NB4 (cell line): ENCODE data around the gene ZNF541.
A peak's percentile ranks its signal among the peaks of the same experiment; 100 is the strongest.

ENCODE experiments used
- MYC ChIP-seq: IDR thresholded peaks from 2 replicates; pipeline ENCODE4 v1.6.1; 2011; ENCODE audit warnings: low read depth, low read length
- TF ChIP-seq, protein P1 (sequence below): IDR thresholded peaks from one replicate; pipeline ENCODE4 v1.5.1; 2012; ENCODE audit warnings: low read depth, low read length

DNA sequence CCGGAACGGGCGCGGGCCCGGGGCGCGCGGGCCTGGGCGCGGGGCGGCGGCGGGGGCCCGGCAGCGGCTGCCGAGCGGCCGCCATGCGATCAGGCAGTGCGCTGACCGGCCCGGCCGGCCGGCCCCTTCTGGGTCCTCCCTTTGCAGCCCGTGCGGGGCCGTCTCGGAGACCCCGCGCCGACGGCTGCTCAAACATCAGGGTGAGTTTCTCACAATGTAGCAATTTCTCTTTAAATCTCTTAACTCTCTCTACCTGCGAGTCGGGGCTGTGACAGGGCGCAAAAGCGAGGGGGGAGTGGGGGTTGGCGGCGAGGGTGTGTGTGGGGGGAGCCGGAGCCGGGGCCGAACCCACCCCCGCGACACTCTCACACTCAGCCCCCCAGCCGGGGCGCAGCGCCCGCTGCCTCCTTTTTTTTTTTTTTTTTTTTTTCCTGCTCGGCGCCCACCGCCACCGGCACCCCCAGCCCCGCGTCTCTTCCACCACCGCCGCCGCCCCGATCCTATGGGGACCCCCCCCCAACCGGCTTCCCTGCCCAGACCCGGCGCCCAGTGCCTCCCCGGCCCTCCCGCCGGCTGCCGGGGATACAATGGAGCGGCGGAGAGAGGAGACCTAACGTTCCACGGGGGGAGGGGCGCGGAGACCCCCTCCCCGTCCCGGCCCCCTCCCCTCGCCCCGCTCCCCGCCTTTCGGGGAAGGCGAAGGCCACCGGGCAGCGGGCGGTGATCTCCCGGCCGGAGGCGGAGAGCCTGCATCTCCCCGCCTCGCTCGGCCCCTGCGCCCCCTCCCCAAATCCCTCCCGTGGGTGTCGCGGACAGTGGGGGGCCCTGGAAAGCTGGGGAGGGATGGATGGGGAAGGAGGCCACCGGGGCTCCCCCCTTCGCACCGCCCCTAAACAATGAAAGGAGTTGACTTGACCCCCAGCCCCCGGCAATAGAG, 36.3 kb upstream of the ZNF541 start, which contains the start of gene BICRA:
- peak; percentile 67 for TF ChIP-seq MYC
- TF ChIP-seq, protein P1, sequence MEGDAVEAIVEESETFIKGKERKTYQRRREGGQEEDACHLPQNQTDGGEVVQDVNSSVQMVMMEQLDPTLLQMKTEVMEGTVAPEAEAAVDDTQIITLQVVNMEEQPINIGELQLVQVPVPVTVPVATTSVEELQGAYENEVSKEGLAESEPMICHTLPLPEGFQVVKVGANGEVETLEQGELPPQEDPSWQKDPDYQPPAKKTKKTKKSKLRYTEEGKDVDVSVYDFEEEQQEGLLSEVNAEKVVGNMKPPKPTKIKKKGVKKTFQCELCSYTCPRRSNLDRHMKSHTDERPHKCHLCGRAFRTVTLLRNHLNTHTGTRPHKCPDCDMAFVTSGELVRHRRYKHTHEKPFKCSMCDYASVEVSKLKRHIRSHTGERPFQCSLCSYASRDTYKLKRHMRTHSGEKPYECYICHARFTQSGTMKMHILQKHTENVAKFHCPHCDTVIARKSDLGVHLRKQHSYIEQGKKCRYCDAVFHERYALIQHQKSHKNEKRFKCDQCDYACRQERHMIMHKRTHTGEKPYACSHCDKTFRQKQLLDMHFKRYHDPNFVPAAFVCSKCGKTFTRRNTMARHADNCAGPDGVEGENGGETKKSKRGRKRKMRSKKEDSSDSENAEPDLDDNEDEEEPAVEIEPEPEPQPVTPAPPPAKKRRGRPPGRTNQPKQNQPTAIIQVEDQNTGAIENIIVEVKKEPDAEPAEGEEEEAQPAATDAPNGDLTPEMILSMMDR, result no peak
